A673 (cell line): Measurements from ENCODE around the gene MYO1D. TPM values are rescaled to one million over a fixed set of nuclear protein-coding genes. Genes with fewer than 3 reads are reported as not detected.

Experiments
- BruUV-seq: library from RNA; stranded (reverse); fragments of 400-500 nt; replicated peaks from 2 replicates; lab custom pipeline; 2021; lab: Mats Ljungman, UMichigan
- CTCF ChIA-PET: fragments of 300-600 bp; sonication (Branson Sonifier 250); formaldehyde crosslinking; loops from one replicate; lab custom pipeline; 2022; ENCODE audit warnings: antibody characterized with exemption; lab: Charles Lee
- POLR2A ChIA-PET: fragments of 300-600 bp; sonication (Branson Sonifier 250); formaldehyde crosslinking; loops from one replicate; lab custom pipeline; 2022; ENCODE audit warnings: antibody characterized with exemption; ENCODE audit not compliant: low non-redundant PET; lab: Charles Lee
- DNase-seq: peaks from one replicate; pipeline ENCODE4 v3.0.0-alpha.2; 2015; ENCODE audit warnings: low spot score
- H3K27ac ChIP-seq: fragments of 200-600 bp; sonication (generic); 2 replicates; pipeline ENCODE4 v1.5.1; 2016; ENCODE audit warnings: mixed run types, low read depth, mild to moderate bottlenecking, mixed read lengths, antibody characterized with exemption, low read length; ENCODE audit not compliant: poor library complexity, severe bottlenecking
- H3K27me3 ChIP-seq: fragments of 200-600 bp; sonication (generic); replicated peaks from 2 replicates; pipeline ENCODE4 v1.6.1; 2017; ENCODE audit warnings: mixed run types, low read depth, mild to moderate bottlenecking, mixed read lengths, antibody characterized with exemption, low read length; ENCODE audit not compliant: insufficient read depth, poor library complexity
- H3K36me3 ChIP-seq: fragments of 200-600 bp; sonication (generic); 2 replicates; pipeline ENCODE4 v1.6.1; 2016; ENCODE audit warnings: mixed run types, mild to moderate bottlenecking, mixed read lengths, antibody characterized with exemption, low read length; ENCODE audit not compliant: insufficient read depth, poor library complexity, severe bottlenecking
- H3K4me1 ChIP-seq: fragments of 200-600 bp; sonication (generic); 2 replicates; pipeline ENCODE4 v1.6.1; 2017; ENCODE audit warnings: mixed run types, mild to moderate bottlenecking, mixed read lengths, antibody characterized with exemption, low read length; ENCODE audit not compliant: insufficient read depth, poor library complexity, severe bottlenecking
- H3K4me3 ChIP-seq: fragments of 200-600 bp; sonication (generic); 2 replicates; pipeline ENCODE4 v1.5.1; 2016; ENCODE audit warnings: low read depth, mixed run types, mild to moderate bottlenecking, mixed read lengths, low read length; ENCODE audit not compliant: poor library complexity, severe bottlenecking
- H3K9me3 ChIP-seq: fragments of 200-600 bp; sonication (generic); 2 replicates; pipeline ENCODE4 v1.6.1; 2016; ENCODE audit warnings: mixed run types, low read depth, mild to moderate bottlenecking, mixed read lengths, antibody characterized with exemption, low read length; ENCODE audit not compliant: poor library complexity, severe bottlenecking
- EZH2 ChIP-seq: fragments of 200-600 bp; sonication (generic); IDR thresholded peaks from 2 replicates; pipeline ENCODE4 v1.6.1; 2017; ENCODE audit warnings: borderline replicate concordance, low read depth, mild to moderate bottlenecking, mixed read lengths, antibody characterized with exemption, low read length; ENCODE audit not compliant: poor library complexity, severe bottlenecking
- intact Hi-C: fragments of 100-400 bp; cut with micrococcal nuclease; formaldehyde crosslinking; loops from one replicate; pipeline ENCODE4 v1.10.0; 2022; ENCODE audit not compliant: unreplicated experiment
- total RNA-seq: library from RNA; stranded (reverse); gene quantifications from 2 replicates; pipeline ENCODE4 v1.2.3, GENCODE V29; 2021
- TF ChIP-seq, protein P1 (sequence below): fragments of 300-800, 200-600 bp; sonication (generic); conservative IDR thresholded peaks from 2 replicates; pipeline ENCODE4 v1.5.1; 2017; ENCODE audit warnings: low read depth, mild to moderate bottlenecking, antibody characterized with exemption, low read length, moderate library complexity, mixed read lengths

MYO1D gene
- total RNA-seq, 1 experiment from 2014 or later, result 10.4 TPM

DNA sequence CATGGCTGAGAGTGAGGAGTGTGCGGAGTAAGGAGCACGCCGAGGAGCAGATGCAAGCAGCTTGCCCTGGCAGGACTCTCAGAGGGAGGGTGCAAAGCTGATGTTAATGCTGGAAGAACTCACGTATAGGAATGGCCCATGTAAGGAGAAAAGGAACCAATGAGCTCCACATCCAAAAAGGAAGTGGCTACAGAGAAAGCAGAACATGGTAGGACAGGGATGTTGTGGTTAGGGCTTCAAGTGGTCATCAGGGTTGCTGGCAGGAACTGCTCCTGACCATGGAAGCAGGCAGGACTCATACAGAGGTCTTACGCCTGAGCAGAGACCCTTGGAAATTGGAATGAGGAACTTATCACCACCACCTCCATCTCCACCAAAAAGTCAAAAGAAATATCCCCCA is 5.2 kb downstream of the MYO1D start:
- CTCF ChIA-PET, result no interaction called here
- intact Hi-C loops, result no loop called here
- no TSS peak for BruUV-seq

DNA sequence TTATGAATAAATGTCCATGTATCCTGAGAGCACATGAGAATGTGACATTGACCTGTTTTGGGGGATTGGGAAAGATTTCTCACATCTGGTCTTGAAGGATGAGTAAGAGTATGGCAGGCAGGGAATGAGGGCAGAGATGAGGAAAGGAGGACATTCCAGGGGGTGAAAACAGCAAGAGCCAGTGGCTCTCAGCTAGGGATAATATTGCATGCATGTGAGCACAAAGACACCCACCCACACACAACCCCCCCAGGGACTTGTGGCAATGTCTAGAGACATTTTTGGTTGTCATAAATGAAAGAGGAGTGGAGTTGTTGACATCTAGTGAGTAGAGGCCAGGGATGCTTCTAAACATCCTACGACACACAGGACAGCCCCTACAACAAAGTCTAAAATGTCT is 6.0 kb downstream of the MYO1D start:
- intact Hi-C loops, result no loop called here
- Histone ChIP-seq H3K27ac (no peak overlapping the region), H3K9me3 (no peaks in the 10 kb centered on the region), H3K36me3 (no peaks in the 10 kb centered on the region), H3K4me3 (no peak overlapping the region), H3K27me3 (no peaks in the 10 kb centered on the region), H3K4me1 (no peaks in the 10 kb centered on the region)
- BruUV-seq, result no TSS peak
- no peak for DNase-seq
- POLR2A ChIA-PET, result no interaction called here
- TF ChIP-seq EZH2, result no peak
- TF ChIP-seq, protein P1, sequence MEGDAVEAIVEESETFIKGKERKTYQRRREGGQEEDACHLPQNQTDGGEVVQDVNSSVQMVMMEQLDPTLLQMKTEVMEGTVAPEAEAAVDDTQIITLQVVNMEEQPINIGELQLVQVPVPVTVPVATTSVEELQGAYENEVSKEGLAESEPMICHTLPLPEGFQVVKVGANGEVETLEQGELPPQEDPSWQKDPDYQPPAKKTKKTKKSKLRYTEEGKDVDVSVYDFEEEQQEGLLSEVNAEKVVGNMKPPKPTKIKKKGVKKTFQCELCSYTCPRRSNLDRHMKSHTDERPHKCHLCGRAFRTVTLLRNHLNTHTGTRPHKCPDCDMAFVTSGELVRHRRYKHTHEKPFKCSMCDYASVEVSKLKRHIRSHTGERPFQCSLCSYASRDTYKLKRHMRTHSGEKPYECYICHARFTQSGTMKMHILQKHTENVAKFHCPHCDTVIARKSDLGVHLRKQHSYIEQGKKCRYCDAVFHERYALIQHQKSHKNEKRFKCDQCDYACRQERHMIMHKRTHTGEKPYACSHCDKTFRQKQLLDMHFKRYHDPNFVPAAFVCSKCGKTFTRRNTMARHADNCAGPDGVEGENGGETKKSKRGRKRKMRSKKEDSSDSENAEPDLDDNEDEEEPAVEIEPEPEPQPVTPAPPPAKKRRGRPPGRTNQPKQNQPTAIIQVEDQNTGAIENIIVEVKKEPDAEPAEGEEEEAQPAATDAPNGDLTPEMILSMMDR, result no peak
- CTCF ChIA-PET, result no interaction called here

More for the DNA sequence above, 5.2 kb downstream of the MYO1D start:
- DNase-seq, result no peak
- Histone ChIP-seq H3K27me3 (no peaks in the 10 kb centered on the region), H3K36me3 (no peaks in the 10 kb centered on the region), H3K4me1 (no peaks in the 10 kb centered on the region), H3K4me3 (no peak overlapping the region), H3K9me3 (no peaks in the 10 kb centered on the region), H3K27ac (no peak overlapping the region)
- POLR2A ChIA-PET, result no interaction called here
- TF ChIP-seq, protein P1, result no peak
- TF ChIP-seq EZH2, result no peak

DNA sequence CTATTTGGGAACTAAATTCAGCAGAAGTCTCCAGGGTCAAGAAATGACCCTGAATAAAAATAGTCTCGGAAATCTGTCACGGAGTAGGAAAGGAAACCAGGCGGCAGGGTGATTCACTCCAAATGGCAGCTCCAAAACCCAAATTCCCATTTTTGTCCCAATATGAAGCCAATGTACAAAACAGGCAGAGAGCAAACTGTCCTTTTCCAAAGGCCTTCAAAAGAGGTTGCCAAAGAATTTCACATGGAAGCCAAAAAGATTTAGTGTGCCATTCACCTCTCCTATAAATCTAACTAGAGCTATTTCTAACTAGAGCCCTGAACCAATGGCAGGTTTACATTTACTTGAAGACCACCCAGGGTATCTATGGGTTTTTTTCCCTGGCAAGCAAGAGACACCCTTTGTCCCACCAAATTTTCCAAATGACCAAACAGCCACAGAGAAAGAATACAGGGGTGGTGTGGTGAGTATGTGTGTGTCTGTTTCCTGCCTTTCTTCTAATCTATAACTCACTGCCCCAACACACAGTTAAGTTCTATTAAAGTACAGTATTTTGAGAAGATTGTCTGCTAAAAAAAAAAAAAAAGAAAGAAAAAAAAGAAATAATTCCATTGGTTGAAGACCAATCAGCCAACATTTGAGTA is 6.8 kb downstream of the MYO1D start:
- no peaks in the 10 kb centered on the region for H3K36me3 ChIP-seq
- H3K4me1 ChIP-seq, result no peaks in the 10 kb centered on the region
- no peak overlapping the region for H3K27ac ChIP-seq
- no peaks in the 10 kb centered on the region for H3K27me3 ChIP-seq
- H3K9me3 ChIP-seq, result no peaks in the 10 kb centered on the region
- ChIA-PET CTCF (no interaction called here), POLR2A (no interaction called here)
- TF ChIP-seq EZH2, result no peak
- TF ChIP-seq, protein P1, result no peak
- intact Hi-C loops, result no loop called here
- H3K4me3 ChIP-seq, result no peak overlapping the region
- no TSS peak for BruUV-seq
- no peak for DNase-seq
